Cardiac muscle cell (in vitro differentiated cells and primary cell): ENCODE measurements around the gene SNRK. TPM values are rescaled to one million over a fixed set of nuclear protein-coding genes. Genes with fewer than 3 reads are reported as not detected.

Experiments used
- DNase-seq, 2 donors: peaks; one replicate each; pipeline versions ENCODE4 v3.0.0 to v3.0.0-alpha.2; 2010 to 2017; ENCODE audit warnings: low read depth in 1 of 2, low spot score in 1 of 2
- H3K27ac ChIP-seq: fragments of 200-600 bp; sonication (generic); 2 replicates; pipeline ENCODE4 v1.5.1; 2016
- H3K27me3 ChIP-seq: fragments of 200-600 bp; sonication (generic); 2 replicates; pipeline ENCODE4 v1.6.0; 2016; ENCODE audit warnings: control low read depth
- H3K36me3 ChIP-seq: fragments of 200-600 bp; sonication (generic); 2 replicates; pipeline ENCODE4 v1.5.1; 2016; ENCODE audit warnings: control low read depth
- H3K4me1 ChIP-seq: fragments of 200-600 bp; sonication (generic); 2 replicates; pipeline ENCODE4 v1.8.1; 2017; ENCODE audit warnings: low read depth, mild to moderate bottlenecking, mixed run types
- H3K4me3 ChIP-seq: fragments of 200-600 bp; sonication (generic); 2 replicates; pipeline ENCODE4 v1.5.1; 2016; ENCODE audit warnings: mild to moderate bottlenecking
- H3K9me3 ChIP-seq: fragments of 200-600 bp; sonication (generic); 2 replicates; pipeline ENCODE4 v1.5.1; 2017; ENCODE audit warnings: low read depth, mild to moderate bottlenecking, control low read depth
- CTCF ChIP-seq: IDR thresholded peaks from 2 replicates; pipeline ENCODE4 v1.5.1; 2012; ENCODE audit warnings: low read depth, mild to moderate bottlenecking, low read length
- polyA plus RNA-seq: library from polyadenylated mRNA; unstranded; fragments of >200 nt; fragmentation: Nextera tagmentation; extraction: Ambion mirVana; gene quantifications from 2 replicates; pipeline ENCODE4 v1.2.1, GENCODE V29; 2016
- total RNA-seq: library from RNA; depleted of rRNA; stranded (reverse); fragments of >200 nt; gene quantifications from 2 replicates; pipeline ENCODE4 v1.2.3, GENCODE V29; 2016

SNRK gene
- total and polyA plus RNA-seq, 2 experiments from 2014 or later, result 4.6 to 15.6 TPM

DNA sequence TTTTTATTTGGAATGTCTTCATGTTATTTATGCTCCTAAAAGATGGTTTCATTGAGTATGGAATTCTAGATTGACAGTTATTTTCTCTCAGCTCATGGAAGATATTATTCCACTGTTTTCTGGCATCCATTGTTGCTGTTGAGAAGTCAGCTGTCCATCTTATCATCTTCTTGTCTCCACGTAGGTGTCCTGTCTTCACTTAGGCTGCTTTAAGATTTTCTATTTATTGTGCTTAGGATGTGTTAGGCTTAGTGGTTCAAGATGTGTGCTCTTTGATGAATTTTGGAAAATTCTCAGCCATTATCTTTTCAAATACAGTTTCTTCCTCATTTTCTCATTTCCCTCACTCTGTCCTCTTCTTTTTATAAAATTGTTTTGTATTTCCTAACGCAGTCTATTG lies 52.0 kb downstream of the SNRK start:
- Histone ChIP-seq H3K4me3 (no peak overlapping the region), H3K27me3 (no peaks in the 10 kb centered on the region), H3K36me3 (peaks cover 9% of the 10 kb centered on the region), H3K27ac (no peak overlapping the region), H3K4me1 (no peaks in the 10 kb centered on the region), H3K9me3 (peaks cover 4% of the 10 kb centered on the region)
- DNase-seq, result peak in 1 of 2 donors; percentile 14
- no peak for TF ChIP-seq CTCF

DNA sequence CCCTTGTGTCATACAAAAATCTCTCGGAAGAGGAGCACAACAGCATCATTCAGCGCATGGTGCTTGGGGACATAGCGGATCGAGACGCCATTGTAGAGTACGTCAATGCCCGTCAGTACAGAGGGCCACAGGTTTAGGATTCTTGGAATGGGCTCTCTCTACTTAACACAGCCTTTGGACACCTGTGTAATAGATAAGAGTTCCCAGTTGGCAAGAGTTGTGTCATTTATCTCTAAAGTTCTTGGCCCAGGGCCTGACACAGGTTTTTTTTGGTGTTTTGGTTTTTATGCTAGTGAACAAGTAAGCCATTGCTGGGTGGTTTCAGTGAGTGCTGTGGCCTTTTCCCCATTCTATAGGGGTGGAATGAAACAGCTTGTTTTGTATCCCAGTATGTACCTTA lies 54.1 kb downstream of the SNRK start:
- peaks cover 4% of the 10 kb centered on the region for H3K9me3 ChIP-seq
- no peak for DNase-seq
- peaks cover 12% of the 10 kb centered on the region for H3K36me3 ChIP-seq
- no peaks in the 10 kb centered on the region for H3K4me1 ChIP-seq
- no peaks in the 10 kb centered on the region for H3K27me3 ChIP-seq
- H3K27ac ChIP-seq, result no peak overlapping the region
- TF ChIP-seq CTCF, result no peak
- H3K4me3 ChIP-seq, result no peak overlapping the region

DNA sequence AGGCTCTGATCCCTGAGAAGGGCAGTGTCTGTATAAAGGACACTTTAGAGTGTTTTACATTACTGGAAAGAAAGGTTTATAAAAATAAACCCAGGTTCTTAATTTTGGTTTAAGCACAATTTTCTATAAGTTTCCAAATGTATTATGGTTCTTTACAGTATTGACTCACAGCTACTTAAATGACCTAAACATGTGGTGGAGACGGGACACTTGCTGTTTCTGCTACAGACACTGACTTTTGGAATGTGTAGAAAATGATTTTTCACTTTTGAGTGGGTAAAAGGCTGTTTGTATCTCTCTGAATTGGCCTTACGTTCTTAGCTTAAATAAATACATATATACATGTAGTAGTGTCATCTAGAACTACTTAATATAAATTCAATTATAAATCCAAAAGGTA lies 55.4 kb downstream of the SNRK start:
- Histone ChIP-seq H3K27ac (peak overlapping the region; percentile 24), H3K4me1 (no peaks in the 10 kb centered on the region), H3K9me3 (peaks cover 4% of the 10 kb centered on the region), H3K4me3 (no peak overlapping the region), H3K27me3 (no peaks in the 10 kb centered on the region), H3K36me3 (peaks cover 15% of the 10 kb centered on the region)
- no peak for DNase-seq
- TF ChIP-seq CTCF, result no peak

- Histone ChIP-seq H3K4me3 (no peak overlapping the region), H3K4me1 (no peaks in the 10 kb centered on the region), H3K36me3 (peaks cover 28% of the 10 kb centered on the region), H3K9me3 (no peaks in the 10 kb centered on the region), H3K27ac (no peak overlapping the region), H3K27me3 (no peaks in the 10 kb centered on the region)
- DNase-seq, result no peak
- no peak for TF ChIP-seq CTCF
Observed at GRCh38 chr3:43343185-43343584, 56.8 kb downstream of the SNRK start.

- Histone ChIP-seq H3K27me3 (no peaks in the 10 kb centered on the region), H3K4me3 (no peak overlapping the region), H3K4me1 (no peaks in the 10 kb centered on the region), H3K9me3 (no peaks in the 10 kb centered on the region), H3K27ac (no peak overlapping the region), H3K36me3 (peaks cover 32% of the 10 kb centered on the region)
- no peak for DNase-seq
- TF ChIP-seq CTCF, result no peak
Observed at GRCh38 chr3:43343815-43344214, 57.5 kb downstream of the SNRK start.

DNA sequence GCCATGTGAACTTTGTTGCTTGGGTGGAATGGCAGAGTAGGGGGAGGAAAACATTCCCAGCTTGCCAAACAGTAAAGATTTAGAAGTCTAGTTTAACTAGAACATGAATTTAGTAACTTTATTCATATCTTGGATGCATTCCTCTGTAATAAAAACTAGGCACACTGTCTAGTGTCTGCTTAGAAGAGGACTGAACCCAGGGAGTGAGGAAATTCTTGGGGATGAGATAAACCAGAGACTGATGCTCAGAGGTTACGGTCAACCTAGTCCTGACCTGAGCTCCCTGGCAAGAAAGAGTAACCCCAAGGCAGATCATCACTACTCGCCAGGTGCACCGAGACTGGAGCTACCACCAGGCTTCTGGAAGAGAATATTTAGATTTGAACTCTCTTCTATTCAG lies 58.2 kb downstream of the SNRK start:
- Histone ChIP-seq H3K27ac (no peak overlapping the region), H3K27me3 (no peaks in the 10 kb centered on the region), H3K4me1 (no peaks in the 10 kb centered on the region), H3K36me3 (peaks cover 32% of the 10 kb centered on the region), H3K4me3 (no peak overlapping the region), H3K9me3 (no peaks in the 10 kb centered on the region)
- no peak for TF ChIP-seq CTCF
- DNase-seq, result no peak
